Liver (tissue), 3 donors: Measurements from ENCODE around the gene BMAL2.

Experiments used
- ATF3 ChIP-seq: IDR thresholded peaks from 2 replicates; pipeline ENCODE4 v1.6.1; 2016; ENCODE audit warnings: antibody characterized with exemption
- CTCF ChIP-seq: fragments of 150-350 bp; IDR thresholded peaks from 2 replicates; pipeline ENCODE4 v1.5.1; 2017; ENCODE audit warnings: improper control_type of control experiment, low read depth, low read length; ENCODE audit not compliant: missing input control
- GABPA ChIP-seq, 2 donors: IDR thresholded peaks in 1 of 2; conservative IDR thresholded peaks in 1 of 2; 2 replicates each; pipeline ENCODE4 v1.6.1; 2016; ENCODE audit warnings: antibody characterized with exemption in 2 of 2, mild to moderate bottlenecking in 1 of 2, moderate library complexity in 1 of 2
- MAX ChIP-seq: IDR thresholded peaks from 2 replicates; pipeline ENCODE4 v1.6.1; 2016; ENCODE audit warnings: antibody characterized with exemption
- RAD21 ChIP-seq, 2 donors: IDR thresholded peaks; 2 replicates each; pipeline ENCODE4 v1.6.1; 2016; ENCODE audit warnings: antibody characterized with exemption in 2 of 2, mild to moderate bottlenecking in 2 of 2
- REST ChIP-seq: IDR thresholded peaks from 2 replicates; pipeline ENCODE4 v1.6.1; 2016; ENCODE audit warnings: antibody characterized with exemption, mild to moderate bottlenecking
- TAF1 ChIP-seq: conservative IDR thresholded peaks from 2 replicates; pipeline ENCODE4 v1.6.1; 2016; ENCODE audit warnings: antibody characterized with exemption, mild to moderate bottlenecking
- YY1 ChIP-seq: IDR thresholded peaks from 2 replicates; pipeline ENCODE4 v1.6.1; 2016; ENCODE audit warnings: antibody characterized with exemption, mild to moderate bottlenecking
- ZBTB33 ChIP-seq: IDR thresholded peaks from 2 replicates; pipeline ENCODE4 v1.6.1; 2016; ENCODE audit warnings: antibody characterized with exemption
- donor health status: healthy.
- donor health status: healthy.

- TF ChIP-seq CTCF (no peak), REST (no peak), ZBTB33 (no peak), YY1 (no peak), TAF1 (no peak), GABPA (IDR thresholded peaks at IDR 0.05 in 1 of 2, conservative IDR thresholded peaks at IDR 0.05 in 1 of 2) (no peak), RAD21 (IDR thresholded peaks at IDR 0.05) (no peak), MAX (no peak), ATF3 (no peak)
Measured at GRCh38 chr12:27300226-27300625, 32.4 kb upstream of the BMAL2 start.
